Measurements from ENCODE around the gene TMEM95.
"Not testable (repeated sequence)": the region's sequence is repeated elsewhere in the genome, so short reads cannot be mapped to it uniquely, and the experiment has no call there.

Gene TMEM95

GRCh38 chr17:7351665-7352502 is 3.1 kb upstream of the TMEM95 start, which contains the start of gene KCTD11:
TSS of gene KCTD11 (plus strand) at chr17:7352162.
- H3K27ac Mint-ChIP-seq = peak within 1 kb of the TSS; percentile 38 to 91
- no peaks in the 10 kb centered on the region for H3K9me3 Mint-ChIP-seq
- DNase-seq (peak; percentile 81 to 87), ATAC-seq (peak; percentile 67)
- peak within 1 kb of the TSS; percentile 93 for H3K4me3 Mint-ChIP-seq
- no peaks in the 10 kb centered on the region for H3K27me3 Mint-ChIP-seq
- peaks cover 86% of the 10 kb centered on the region for H3K4me1 Mint-ChIP-seq

- no peak for DNase-seq
- H3K4me3 Mint-ChIP-seq = peak overlapping the region; percentile 82 to 93
- H3K27ac Mint-ChIP-seq = peak overlapping the region; percentile 38 to 91
- no peaks in the 10 kb centered on the region for H3K27me3 Mint-ChIP-seq
- peaks cover 80% of the 10 kb centered on the region for H3K4me1 Mint-ChIP-seq
- H3K9me3 Mint-ChIP-seq = no peaks in the 10 kb centered on the region
- no peak for ATAC-seq
Measured at GRCh38 chr17:7352503-7352889, 2.5 kb upstream of the TMEM95 start.

GRCh38 chr17:7352910-7353635 is 1.9 kb upstream of the TMEM95 start:
- Mint-ChIP-seq H3K4me1 (peaks cover 74% of the 10 kb centered on the region), H3K27me3 (no peaks in the 10 kb centered on the region), H3K9me3 (no peaks in the 10 kb centered on the region), H3K4me3 (peak overlapping the region; percentile 82 to 93), H3K27ac (no peak overlapping the region)
- ATAC-seq (no peak), DNase-seq (no peak)

- H3K27me3 Mint-ChIP-seq = no peaks in the 10 kb centered on the region
- H3K4me3 Mint-ChIP-seq = peak overlapping the region; percentile 14 to 62
- ATAC-seq (peak; percentile 13), DNase-seq (peak in 1 of 2 donors; percentile 47)
- H3K4me1 Mint-ChIP-seq = peaks cover 62% of the 10 kb centered on the region
- H3K27ac Mint-ChIP-seq = peak overlapping the region; percentile 79 to 94
- H3K9me3 Mint-ChIP-seq = no peaks in the 10 kb centered on the region
Measured at GRCh38 chr17:7354262-7354843, 603 bp upstream of the TMEM95 start.

DNA sequence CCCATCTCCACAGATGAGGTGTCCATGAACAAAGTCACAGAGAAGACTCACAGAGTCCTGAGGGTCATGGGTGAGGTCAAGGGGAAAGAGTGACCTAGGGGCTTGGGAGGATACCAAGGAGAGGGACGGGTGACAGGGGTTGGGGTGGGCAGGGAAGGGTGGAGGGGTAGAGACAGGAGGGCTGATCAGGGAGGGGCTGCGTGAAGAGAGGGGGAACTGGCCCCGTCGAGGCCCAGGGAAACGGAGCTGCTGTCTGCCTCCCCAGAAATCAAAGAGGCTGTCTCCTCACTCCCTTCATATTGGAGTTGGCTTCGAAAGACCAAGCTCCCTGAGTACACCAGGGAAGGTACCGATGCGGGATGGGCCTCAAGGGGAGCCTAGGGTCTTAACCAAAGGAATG is 617 bp downstream of the TMEM95 start:
- Mint-ChIP-seq H3K27ac (no peak overlapping the region), H3K27me3 (no peaks in the 10 kb centered on the region), H3K4me1 (peaks cover 49% of the 10 kb centered on the region), H3K9me3 (no peaks in the 10 kb centered on the region), H3K4me3 (no peak overlapping the region)
- ATAC-seq (no peak), DNase-seq (no peak)

GRCh38 chr17:7356072-7356549 is 1.2 kb downstream of the TMEM95 start:
- DNase-seq (peak; percentile 86 to 89), ATAC-seq (peak; percentile 80)
- Mint-ChIP-seq H3K4me3 (peak overlapping the region in 1 of 2 donors; percentile 18), H3K9me3 (no peaks in the 10 kb centered on the region), H3K27ac (no peak overlapping the region), H3K27me3 (no peaks in the 10 kb centered on the region), H3K4me1 (peaks cover 44% of the 10 kb centered on the region)

GRCh38 chr17:7356756-7357155 is 1.8 kb downstream of the TMEM95 start:
- peak overlapping the region in 1 of 2 donors; percentile 18 for H3K4me3 Mint-ChIP-seq
- H3K4me1 Mint-ChIP-seq = peaks cover 41% of the 10 kb centered on the region
- no peak for DNase-seq
- H3K9me3 Mint-ChIP-seq = no peaks in the 10 kb centered on the region
- H3K27me3 Mint-ChIP-seq = peaks cover 3% of the 10 kb centered on the region
- no peak for ATAC-seq
- no peak overlapping the region for H3K27ac Mint-ChIP-seq

DNA sequence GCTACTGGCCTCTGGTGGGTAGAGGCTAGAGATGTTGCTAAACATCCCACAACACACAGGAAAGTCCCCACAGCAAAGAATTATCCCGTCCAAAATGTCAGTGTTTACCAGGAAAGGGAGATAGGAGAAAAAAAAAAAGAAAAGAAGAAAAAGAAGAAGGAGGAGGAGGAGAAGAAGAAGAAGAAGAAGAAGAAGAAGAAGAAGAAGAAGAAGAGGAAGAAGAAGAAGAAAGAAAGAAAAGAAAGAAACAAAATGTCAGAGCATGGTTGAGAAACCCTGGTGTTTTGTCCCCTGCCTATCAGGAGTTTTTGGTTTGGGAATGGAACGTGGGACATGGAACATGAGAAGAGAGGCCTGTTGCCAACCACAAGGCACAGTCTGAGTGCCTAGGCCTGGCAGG is 2.4 kb downstream of the TMEM95 start:
- Mint-ChIP-seq H3K27ac (peak overlapping the region in 1 of 2 donors; percentile 72), H3K4me3 (no peak overlapping the region), H3K4me1 (peaks cover 44% of the 10 kb centered on the region), H3K9me3 (no peaks in the 10 kb centered on the region), H3K27me3 (peaks cover 8% of the 10 kb centered on the region)
- no peak for ATAC-seq
- no peak for DNase-seq

DNA sequence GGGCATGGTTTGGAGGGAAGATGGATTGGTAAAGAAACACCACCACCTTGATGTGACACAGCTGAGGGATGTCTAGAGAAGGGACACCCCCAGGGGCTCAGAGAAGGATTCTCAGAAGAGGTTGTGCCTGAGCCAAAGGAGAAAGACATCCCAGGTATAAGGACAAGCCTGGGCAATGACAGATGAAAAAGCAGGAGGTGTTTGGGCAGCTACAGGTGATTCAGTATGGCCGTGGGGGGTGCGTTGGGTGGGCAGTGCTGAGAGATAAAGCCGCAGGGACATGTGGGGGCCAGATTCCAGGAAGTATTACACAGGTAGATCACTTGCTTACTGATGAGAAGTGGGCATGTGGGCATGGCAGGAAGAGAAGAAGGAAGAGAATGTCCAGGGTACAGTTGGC is 7.0 kb downstream of the TMEM95 start:
- Mint-ChIP-seq H3K9me3 (no peaks in the 10 kb centered on the region), H3K4me1 (peaks cover 7% of the 10 kb centered on the region), H3K4me3 (no peak overlapping the region), H3K27me3 (peaks cover 8% of the 10 kb centered on the region), H3K27ac (no peak overlapping the region)
- no peak for DNase-seq
- ATAC-seq = no peak

DNA sequence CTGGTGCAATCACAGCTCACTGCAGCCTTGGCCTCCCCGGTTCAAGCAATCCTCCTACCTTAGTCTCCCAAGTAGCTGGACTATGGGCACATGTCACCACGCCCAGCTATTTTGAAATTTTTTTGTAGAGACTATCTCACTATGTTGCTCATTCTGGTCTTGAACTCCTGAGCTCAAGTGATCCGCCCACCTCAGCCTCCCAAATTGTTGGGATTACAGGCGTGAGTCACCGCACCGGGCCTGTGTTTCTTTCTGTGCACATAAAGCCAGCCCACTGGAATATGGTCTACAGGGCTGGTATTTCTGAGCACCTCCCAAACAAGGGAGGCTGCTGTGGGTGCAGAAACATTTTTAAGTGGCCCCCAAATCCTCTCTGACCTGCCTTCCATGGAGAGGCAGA is 8.4 kb downstream of the TMEM95 start:
- Mint-ChIP-seq H3K9me3 (no peaks in the 10 kb centered on the region), H3K27me3 (peaks cover 8% of the 10 kb centered on the region), H3K4me1 (peaks cover 7% of the 10 kb centered on the region), H3K4me3 (no peak overlapping the region), H3K27ac (no peak overlapping the region)
- ATAC-seq = no peak
- DNase-seq = no peak

GRCh38 chr17:7365963-7366362 is 11.0 kb downstream of the TMEM95 start:
- not testable (repeated sequence) for H3K27ac Mint-ChIP-seq, ATAC-seq, H3K4me3 Mint-ChIP-seq, H3K4me1 Mint-ChIP-seq, H3K9me3 Mint-ChIP-seq, DNase-seq, H3K27me3 Mint-ChIP-seq

- no peak for DNase-seq
- ATAC-seq = no peak
- Mint-ChIP-seq H3K4me1 (peaks cover 1% of the 10 kb centered on the region), H3K27me3 (peaks cover 2% of the 10 kb centered on the region), H3K27ac (no peak overlapping the region), H3K4me3 (no peak overlapping the region), H3K9me3 (no peaks in the 10 kb centered on the region)
Measured at GRCh38 chr17:7367083-7367482, 12.1 kb downstream of the TMEM95 start.

DNA sequence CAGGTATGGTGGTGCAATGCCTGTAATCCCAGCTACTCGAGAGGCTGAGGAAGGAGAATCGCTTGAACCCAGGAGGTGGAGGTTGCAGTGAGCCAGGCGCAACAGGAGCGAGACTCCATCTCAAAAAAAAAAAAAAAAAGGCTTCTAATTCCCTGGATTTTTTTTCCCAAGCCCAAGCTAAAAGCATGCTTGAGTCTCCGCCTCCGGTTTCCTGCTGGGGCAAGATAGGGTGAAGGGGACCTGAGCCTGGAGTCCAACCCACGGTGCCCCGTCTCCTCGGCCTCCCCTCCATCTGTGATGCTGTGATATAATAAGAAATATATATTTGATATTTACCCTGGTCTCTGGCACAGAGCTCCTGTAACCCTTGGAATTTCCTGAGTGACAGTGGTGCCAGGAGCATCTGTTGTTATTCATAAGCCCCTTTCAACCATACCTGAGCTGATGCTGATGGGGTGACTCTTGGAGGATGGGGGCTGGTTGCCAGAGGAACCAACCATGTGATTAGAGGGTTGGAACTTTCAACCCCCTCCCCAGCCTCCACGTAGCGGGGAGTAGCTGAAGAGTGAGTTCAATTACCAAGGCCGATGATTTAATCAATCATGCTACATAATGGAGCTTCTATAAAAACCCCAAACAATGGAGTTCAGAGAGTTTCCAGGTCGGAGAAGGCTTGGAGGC is 13.1 kb downstream of the TMEM95 start:
- Mint-ChIP-seq H3K4me1 (no peaks in the 10 kb centered on the region), H3K9me3 (no peaks in the 10 kb centered on the region), H3K4me3 (no peak overlapping the region), H3K27ac (no peak overlapping the region), H3K27me3 (no peaks in the 10 kb centered on the region)
- ATAC-seq = no peak
- DNase-seq = no peak

GRCh38 chr17:7368599-7368994 is 13.6 kb downstream of the TMEM95 start:
- not testable (repeated sequence) for H3K9me3 Mint-ChIP-seq, ATAC-seq, H3K27me3 Mint-ChIP-seq, DNase-seq, H3K4me1 Mint-ChIP-seq, H3K27ac Mint-ChIP-seq, H3K4me3 Mint-ChIP-seq

GRCh38 chr17:7369825-7370224 is 14.9 kb downstream of the TMEM95 start:
- no peaks in the 10 kb centered on the region for H3K27me3 Mint-ChIP-seq
- H3K4me1 Mint-ChIP-seq = no peaks in the 10 kb centered on the region
- DNase-seq (no peak), ATAC-seq (no peak)
- no peaks in the 10 kb centered on the region for H3K9me3 Mint-ChIP-seq
- no peak overlapping the region for H3K4me3 Mint-ChIP-seq
- H3K27ac Mint-ChIP-seq = no peak overlapping the region

Measured in stimulated activated naive CD8-positive, alpha-beta T cell treated with anti-CD3 and anti-CD28 coated beads, Interleukin-15, amount 100 ng/mL, for 72 hours (primary cell).